8988T (cell line): ENCODE data around the gene AFTPH.

ENCODE experiments used
- DNase-seq: peaks from one replicate; pipeline ENCODE4 v3.0.0; 2011

Gene AFTPH

DNA sequence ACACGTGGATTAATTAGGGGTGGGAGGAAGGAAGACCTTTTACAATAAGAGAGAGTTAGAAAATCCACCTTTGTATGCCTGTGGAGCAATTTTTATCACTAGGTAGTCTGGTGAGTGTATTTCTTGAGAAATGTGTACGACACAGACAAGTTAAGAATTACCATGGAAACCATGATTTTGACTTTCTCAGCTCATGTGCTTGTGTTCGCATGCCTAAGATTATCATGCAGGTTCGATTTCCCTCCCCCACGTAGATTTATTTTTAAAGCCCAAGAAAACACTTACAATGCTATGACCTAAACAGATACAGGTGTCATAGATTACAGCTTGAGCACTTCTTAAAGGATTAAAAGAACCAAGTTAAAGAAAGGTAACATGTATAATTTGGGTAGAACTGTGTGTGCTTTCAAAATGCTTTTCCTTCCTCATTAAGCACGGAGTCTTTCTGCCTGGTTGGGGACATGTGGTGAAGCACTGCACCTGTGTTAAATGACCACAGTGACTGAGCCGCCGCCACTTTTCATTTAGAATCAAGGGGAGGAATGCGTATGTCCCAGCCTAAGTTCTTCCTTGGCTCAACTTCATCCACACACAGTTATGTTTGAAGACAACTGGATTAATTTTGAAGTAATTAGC, 113.0 kb downstream of the AFTPH start:
- DNase-seq, result no peak

DNA sequence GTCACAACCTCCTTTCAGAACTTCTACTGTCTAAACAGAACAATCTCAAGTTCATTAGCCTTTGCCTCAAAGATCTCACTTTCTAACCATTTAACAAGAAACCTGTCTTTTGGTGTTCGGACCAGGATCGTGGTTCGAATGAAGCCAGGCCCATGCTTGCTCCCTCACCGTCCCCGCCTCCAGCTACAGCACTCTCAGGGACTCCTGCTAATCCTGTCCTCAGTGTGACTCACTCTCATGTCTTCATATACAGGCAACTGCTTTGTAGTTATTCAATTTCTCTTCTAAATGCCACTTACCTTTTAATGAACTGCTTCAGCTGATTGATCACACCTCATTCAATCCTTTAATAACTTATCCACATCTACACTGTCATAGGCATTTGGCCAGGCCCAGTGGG, 113.8 kb downstream of the AFTPH start:
- no peak for DNase-seq

GRCh38 chr2:64638502-64639120, 114.5 kb downstream of the AFTPH start:
- no peak for DNase-seq

DNA sequence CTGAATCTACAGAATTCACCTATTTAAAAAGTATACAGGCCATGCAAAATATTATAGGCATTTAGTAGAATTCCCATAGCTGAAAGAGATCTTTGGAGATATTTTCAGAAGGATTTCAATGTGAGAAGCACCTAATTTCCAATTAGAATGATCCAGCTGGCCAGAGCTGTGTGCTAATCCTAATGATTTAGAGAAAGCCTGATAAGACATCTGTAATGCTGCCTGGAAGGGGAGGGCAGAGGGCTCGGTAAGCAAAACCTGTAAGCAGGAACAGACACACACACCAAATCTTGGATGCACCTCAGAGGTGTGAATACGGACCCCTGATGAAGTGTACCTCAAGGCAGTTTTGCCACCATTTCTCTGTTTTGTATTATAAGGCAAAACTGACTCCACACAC, 115.6 kb downstream of the AFTPH start:
- DNase-seq, result no peak

- no peak for DNase-seq
These were observed 116.3 kb downstream of the AFTPH start for GRCh38 chr2:64640153-64641044.

DNA sequence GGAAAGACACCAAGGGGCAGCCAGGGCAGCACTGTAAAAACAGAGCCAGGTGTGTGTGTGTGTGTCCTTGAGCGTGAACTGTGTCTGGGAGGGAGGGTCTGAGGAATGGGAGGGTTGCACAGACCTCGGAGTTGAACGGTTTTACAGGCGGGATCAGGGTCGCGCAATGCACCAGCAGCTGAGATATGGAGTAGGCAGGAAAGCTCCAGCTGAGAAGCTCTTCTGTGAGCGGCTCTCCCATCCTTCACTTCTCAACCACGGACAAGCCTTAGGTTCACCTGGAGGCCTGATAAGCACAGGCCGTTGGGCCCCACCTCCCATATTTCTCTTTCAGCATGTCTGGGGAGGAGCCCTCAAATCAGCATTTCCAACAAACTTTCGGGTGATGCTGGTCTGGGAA, 117.5 kb downstream of the AFTPH start:
- DNase-seq, result no peak
